ENCODE results near the gene MMP12.

DNA sequence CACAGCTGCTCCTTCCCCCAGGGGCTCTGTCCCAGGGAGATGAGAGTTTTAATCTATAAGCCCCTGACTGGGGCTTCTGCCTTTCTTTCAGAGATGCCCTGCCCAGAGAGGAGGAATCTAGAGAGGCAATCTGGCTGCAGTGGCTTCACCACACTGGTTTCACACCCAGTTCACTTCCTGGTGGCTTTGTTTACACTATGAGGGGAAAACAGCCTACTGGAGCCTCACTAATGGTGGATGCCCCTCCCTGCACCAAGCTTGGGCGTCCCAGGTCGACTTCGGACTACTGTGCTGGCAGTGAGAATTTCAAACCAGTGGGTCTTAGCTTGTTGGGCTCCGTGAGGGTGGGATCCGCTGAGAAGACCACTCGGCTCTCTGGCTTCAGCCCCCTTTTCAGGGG is 55.3 kb downstream of the MMP12 start:
- no peak for TF ChIP-seq POLR2AphosphoS5 (IDR thresholded peaks at IDR 0.05)
- TF ChIP-seq, protein P1, sequence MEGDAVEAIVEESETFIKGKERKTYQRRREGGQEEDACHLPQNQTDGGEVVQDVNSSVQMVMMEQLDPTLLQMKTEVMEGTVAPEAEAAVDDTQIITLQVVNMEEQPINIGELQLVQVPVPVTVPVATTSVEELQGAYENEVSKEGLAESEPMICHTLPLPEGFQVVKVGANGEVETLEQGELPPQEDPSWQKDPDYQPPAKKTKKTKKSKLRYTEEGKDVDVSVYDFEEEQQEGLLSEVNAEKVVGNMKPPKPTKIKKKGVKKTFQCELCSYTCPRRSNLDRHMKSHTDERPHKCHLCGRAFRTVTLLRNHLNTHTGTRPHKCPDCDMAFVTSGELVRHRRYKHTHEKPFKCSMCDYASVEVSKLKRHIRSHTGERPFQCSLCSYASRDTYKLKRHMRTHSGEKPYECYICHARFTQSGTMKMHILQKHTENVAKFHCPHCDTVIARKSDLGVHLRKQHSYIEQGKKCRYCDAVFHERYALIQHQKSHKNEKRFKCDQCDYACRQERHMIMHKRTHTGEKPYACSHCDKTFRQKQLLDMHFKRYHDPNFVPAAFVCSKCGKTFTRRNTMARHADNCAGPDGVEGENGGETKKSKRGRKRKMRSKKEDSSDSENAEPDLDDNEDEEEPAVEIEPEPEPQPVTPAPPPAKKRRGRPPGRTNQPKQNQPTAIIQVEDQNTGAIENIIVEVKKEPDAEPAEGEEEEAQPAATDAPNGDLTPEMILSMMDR (IDR thresholded peaks at IDR 0.05), result no peak
- TF ChIP-seq POLR2A (IDR thresholded peaks at IDR 0.05), result no peak

Data from suprapubic skin (tissue), 4 donors.